OCI-M1 (cell line): Measurements from ENCODE around the gene CACNB4.
"Not testable (repeated sequence)": the region's sequence is repeated elsewhere in the genome, so short reads cannot be mapped to it uniquely, and the experiment has no call there.

Experiments used
- DNase-seq: peaks from one replicate; lab custom pipeline; 2025; lab: John Stamatoyannopoulos, UW

CACNB4 gene

DNA sequence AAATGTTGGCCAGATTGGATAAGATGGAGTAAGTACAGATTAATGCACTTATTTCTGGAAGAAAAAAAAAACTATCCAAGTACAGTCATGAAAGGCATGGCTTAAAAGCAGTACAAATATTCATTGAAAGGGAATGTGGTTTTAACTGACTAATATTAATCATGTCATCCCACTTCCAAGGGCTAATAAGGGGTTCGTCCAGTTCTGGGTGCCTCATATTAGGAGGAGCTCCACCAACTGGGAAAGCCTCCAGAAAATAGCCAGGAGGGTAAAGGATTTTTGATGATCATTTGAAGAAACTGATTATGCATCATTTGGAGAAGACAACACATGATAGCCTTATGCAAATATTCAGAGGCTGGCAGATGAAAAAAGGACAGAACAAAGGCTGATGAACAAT lies 155.4 kb downstream of the CACNB4 start:
- DNase-seq: no peak

DNA sequence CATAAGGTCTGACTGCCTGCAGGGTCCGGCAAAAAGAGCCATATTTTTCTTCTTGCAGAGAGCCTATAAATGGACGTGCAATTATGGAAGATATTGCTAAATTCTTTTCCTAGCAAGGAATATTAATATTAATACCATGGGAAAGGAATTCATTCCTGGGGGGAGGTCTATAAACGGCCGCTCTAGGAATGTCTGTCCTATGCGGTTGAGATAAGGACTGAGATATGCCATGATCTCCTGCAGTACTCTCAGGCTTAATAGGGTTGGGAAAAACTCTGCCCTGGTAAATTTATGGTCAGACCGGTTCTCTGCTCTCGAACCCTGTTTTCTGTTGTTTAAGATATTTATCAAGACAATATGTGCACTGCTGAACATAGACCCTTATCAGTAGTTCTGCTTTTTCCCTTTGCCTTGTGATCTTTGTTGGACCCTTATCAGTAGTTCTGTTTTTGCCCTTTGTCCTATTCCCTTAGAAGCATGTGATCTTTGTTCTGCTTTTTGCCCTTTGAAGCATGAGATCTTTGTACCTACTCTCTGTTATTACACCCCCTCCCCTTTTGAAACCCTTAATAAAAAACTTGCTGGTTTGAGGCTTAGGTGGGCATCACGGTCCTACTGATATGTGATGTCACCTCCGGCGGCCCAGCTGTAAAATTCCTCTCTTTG lies 156.2 kb downstream of the CACNB4 start:
- peak; percentile 78 for DNase-seq

DNA sequence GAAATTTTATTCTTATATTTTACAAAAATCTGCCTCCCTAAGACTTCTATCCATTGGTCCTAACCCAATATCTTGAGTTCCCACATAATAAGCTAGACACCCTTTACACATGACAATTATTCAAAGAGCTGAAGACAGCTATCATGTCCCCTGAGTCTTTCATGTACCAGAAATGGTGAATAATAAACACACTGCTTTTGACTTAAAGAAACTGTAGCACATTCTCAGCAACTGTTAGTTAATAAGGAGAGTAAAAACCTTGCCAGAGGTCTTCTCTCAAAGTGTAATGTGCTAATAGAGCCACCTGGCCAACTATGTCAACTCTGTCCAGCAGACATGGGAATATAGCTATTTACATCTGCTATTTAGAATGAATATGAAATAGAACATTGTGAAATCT lies 160.9 kb downstream of the CACNB4 start:
- no peak for DNase-seq

DNA sequence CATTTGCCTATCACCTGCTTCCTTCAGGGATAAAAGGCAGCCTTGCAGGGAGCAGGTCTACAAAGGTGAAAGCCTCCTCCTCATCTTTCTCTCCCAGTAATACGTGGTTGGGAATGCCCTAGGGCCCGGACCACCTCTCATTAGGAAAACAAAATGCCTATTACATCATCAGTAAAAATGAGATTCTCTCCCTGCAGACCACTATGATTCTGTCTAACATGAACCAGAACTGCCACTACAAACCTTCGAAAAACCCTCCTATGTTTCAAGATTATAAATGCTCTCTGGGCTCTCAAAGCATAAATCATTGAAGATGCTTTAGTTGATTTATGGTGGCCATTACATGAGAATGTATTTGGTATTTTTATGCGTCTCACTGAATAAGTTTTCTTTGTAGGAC lies 162.2 kb downstream of the CACNB4 start:
- no peak for DNase-seq

DNA sequence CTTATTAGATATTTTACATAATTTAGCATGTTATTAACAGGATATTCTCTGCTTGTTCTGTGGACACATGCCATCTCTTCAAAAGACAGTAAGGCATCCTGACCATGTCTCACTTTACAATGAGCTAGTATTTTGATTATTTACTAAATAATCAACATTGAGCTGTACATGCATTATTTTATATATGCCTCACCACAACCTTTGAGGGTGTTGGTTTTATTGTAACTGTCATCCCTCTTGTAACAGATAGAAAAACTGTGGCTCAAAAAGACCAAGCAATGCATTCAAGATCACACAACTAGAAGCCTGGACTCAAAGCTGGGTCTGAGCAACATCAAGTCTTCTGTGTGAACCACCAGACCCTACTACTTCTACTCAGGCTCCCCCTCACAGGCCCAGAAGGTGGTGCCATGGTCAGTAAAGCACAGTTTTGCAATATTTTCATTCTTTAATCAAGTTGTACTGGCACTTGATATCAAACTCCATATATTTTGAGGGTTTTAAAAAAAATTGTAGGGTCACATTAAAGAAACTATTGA lies 165.5 kb downstream of the CACNB4 start:
- no peak for DNase-seq

DNA sequence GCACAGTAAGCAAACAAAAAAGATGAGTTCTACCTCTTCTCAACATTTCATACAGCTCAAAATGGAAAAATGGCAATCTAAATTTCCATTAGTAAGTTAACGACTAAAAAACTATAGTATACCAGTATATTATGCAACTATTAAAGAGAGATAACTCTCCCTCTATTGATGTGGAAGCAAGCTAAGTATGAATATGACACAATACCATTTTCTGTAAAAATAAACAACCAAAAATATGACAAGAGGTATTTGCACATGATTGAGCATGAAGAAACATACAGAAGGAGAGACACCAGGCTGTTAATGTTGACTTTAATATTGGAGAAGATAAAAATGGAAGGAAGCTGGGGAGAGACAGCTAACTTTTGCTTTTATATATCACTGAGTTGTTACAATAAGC lies 167.1 kb downstream of the CACNB4 start:
- DNase-seq: no peak

DNA sequence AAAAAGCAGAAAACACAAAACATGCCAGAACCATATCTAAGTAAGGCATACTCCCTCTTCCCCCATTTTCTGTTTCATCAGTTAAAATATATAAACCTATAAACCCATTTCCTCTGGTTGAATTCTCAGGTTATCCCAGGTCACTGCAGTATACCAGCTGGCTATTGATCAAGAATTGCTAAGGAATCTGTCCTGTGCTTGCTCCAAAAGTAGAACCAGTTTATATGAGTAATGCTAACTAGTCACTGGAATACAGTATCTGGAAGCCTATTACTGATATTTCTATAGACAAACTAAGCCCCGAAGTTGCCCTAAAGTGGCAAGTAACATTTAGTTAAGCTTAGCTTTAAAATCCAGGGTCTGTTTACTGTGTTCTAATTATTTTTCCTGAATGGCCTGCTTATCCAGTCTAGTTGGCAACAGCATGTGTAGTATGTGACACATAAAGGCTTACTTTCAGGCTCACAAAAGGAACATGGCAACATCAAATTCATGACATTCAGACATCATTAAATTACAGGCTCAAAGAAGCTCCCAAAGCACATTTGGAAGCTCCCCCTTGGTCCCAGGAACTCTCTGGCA lies 167.7 kb downstream of the CACNB4 start:
- no peak for DNase-seq

DNA sequence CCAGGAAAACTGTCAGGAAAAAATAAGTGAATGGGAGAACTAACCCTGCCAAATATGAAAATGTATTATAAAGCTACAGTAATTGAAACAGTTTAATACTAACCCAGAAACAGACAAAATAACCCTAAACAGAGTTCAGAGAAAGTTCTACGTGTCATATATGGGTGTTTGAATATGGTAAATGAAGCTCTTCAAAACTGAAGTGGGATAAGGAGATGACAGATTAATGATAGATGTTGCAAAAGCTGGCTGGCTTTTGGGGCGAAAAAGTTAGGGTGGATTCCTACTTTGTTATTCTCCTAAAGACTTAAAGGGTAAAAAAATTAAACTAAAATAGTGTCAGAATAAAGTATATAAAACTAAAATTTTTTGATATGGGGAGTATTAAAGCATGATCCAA lies 168.8 kb downstream of the CACNB4 start:
- DNase-seq: no peak

DNA sequence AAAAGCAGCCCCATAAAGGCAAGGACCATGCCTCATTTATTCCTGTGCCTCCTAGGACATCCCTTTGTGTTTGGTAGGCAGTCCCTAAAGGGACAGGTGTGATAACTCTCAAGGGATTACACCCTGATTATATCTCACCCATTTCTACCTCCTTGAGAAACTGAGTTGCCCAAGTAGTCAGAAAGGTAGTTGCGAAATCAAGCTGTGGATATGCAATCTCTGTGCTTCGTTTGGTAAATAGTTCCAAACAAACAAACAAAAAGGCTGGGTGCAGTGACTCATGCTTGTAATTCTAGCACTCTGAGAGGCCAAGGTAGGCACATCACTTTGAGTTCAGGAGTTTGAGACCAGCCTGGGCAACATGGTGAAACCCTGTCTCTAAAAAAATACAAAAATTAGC lies 170.5 kb downstream of the CACNB4 start:
- DNase-seq: no peak

DNA sequence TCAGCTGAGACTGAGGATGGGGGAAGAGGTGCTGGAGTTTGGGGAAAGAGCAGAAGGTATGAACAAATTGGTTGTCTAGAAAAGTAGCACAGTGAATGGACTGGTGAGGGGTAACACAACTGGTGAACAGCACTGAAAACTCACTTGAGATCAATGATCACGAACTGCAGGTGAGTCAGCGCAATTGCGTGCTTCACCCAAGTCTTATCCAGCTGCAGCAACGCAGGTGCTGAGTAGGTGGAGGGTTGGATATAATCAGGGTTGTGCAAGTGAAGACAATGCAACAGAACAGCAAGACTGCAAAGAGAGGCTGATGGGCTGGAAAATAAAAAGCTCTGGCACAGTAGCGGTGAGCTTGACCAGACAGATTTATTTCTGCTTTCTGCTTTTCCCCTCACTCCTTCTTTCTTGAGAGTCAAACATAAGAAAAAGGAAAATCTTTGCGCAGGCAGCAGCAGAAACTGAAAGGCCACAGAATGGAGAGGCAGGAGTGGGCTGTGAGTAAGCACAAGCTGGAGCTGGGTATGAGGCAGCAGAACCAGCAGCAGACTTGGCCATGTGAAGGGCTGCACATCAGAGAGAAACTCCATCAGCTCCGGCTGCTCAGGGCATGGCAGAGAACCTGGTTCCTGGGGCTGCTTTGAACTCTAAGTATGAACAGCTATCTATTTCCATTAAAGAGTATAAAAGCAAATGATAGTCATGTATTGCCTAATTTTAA lies 171.2 kb downstream of the CACNB4 start:
- DNase-seq: no peak

DNA sequence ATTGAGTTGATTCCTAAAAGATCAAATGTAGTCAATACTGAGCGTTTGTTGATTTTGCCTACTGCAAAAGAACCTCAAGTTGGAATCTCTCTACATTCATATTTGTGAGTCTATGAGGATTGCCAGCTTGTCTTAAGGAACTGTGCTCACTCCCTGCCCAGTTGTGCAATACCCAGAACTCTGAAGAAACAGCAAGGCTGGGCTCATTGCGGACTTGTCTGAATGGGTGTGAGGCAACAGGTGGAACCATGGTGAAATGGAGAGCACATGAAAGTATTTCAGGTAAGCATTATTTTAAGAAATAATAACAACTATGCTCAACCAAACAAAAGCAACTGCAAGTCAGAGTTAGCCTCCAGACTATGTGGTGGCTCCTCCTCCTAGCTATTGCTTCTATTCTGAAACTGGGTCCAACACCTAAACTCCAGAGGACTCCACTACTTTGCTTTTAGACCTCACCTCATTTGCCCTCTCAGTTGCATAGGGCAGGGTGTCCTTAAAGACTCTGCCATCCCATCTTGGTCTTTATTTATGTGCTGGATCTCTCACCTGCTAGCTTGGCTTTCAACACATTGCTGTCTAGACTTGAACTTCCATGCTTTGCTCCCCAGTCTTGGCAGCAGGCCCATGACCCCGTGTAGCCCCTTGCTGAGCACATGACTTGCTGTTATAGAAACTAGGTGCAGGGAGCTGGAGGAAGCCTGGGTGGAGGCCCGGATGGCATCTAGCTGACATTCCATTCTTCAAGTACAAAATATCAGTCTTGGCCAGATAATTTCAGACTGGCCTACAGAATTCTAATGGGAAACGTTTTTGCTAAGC lies 175.8 kb downstream of the CACNB4 start:
- peak; percentile 28 for DNase-seq

DNA sequence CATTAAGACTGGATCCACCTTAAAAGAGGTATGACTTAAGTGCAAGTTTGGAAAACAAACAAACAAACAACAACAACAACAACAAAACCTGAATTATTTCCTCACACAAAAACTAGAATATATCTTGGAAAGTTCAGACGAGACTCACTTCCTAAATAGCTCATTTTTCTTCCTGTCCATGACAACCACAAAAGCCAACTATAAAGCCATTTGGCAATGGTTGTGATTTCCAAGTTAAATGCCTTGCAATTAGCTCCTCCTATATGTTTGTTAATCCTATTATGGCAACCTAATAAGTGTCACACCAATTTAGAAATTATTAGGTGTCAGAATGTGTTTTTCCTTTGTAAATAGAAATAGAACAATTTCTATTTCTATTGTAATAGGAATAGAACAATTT lies 179.1 kb downstream of the CACNB4 start:
- no peak for DNase-seq

DNA sequence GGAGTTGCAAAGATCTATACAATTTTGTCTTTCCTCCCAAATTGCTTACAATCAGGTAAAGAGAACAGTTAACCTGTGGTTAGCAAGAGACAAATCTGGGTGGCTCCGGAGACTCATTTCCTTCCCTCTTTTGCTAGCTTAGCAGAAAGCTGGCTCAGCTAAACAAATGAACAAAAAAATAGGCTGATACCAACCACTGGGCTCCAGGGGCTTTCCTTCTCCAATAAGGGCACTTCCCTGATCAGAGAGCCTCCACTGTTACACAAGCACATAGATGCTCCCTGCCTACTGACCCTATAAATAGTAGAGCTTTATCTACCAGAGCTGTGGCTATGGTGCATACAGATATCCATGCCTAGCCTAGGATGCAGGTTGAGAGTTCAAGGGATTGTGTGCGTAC lies 180.5 kb downstream of the CACNB4 start:
- peak; percentile 29 for DNase-seq

DNA sequence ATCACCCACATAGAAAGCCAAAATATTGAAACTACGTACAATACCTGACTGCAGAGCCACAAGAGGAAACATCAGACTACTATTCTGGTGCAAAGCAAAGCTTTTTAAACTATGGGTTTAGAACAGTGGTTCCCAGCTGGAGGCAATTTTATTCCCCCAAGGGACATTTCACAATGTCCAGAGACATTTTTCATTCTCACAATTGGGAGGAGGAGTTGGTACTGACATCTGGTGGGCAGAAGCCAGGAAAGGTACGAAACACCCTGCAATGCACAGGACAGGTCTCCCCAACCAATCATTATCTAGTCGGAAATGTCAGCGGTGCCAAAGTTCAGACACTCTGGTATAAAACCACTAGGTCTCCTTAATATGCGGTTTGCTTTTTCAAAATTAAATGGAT lies 182.2 kb downstream of the CACNB4 start:
- DNase-seq: no peak

DNA sequence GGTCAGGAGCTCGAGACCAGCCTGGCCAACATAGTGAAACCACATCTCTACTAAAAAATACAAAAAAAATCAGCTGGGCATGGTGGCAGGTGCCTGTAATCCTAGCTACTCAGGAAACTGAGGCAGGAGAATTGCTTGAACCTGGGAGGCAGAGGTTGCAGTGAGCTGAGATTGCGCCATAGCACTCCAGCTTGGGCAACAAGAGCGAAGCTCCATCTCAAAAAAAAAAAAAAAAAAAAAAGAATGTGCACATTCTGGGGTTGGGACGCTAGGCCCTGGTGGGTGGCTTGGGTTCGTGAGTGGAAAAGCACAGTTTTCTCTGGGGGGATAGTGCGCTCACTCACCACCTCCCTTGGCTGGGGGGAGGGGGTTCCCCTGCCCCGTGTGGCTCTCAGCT lies 183.2 kb downstream of the CACNB4 start:
- not testable (repeated sequence) for DNase-seq

DNA sequence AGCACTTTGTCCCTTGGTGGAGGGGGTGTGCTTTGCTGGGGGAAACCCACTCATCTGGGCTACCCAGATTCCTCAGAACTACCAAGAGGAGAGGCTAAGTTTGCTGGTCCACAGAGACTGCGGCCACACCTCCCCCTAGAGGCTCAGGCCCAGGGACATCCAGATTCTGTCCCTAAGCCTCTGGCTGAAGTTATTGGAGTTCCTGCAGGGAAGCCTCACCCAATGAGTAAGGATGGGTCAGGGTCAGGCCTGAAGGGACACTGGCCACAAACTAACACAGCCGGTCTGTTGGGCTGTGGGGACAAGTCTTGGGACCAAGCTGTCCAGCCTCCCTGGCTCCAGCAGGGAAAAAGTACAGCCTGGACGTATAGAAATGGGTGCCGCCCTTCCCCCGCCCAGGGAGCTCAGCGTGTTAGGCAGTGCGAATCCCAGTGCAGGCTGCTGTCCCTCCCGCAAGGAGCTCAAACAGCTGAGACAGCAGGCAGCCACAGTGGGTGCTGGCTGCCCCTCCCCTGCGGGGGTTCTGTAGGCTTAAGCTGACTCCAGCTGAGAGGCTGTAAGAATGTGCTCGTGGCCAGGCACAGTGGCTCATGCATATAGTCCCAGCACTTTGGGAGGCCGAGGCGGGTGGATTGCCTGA lies 183.7 kb downstream of the CACNB4 start:
- no peak for DNase-seq

DNA sequence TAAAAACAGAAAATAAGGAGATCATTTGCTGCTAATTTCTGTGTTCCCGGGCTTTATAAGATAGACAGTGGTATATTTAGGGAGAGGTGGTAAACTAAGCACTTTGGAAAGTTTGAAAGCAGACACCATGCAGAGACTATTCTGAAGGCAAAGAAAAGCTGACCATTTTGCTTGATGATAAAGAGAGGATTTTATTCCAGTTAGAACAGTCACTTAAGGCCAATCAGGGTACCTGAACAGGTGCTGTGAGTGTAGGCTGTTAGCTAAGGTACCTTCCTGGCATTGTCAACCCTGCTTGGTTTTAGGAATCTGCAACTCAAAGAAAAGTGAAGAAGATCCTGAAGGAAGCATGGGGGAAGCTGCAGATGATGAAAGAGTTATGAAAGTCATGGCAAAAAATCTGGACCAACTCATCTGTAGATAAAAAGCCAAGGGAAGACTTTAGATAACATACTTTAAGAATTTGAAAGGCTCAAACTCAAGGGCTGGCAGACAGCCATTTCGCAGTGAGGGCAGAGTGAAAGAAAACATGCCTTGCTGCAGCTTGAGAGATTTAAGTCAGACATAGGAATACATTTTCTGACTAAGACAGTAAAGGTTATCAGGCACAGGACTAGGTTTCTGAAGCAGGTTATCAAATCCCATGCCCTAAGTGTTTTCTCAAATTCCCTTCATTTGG lies 190.5 kb downstream of the CACNB4 start:
- peak; percentile 84 for DNase-seq

DNA sequence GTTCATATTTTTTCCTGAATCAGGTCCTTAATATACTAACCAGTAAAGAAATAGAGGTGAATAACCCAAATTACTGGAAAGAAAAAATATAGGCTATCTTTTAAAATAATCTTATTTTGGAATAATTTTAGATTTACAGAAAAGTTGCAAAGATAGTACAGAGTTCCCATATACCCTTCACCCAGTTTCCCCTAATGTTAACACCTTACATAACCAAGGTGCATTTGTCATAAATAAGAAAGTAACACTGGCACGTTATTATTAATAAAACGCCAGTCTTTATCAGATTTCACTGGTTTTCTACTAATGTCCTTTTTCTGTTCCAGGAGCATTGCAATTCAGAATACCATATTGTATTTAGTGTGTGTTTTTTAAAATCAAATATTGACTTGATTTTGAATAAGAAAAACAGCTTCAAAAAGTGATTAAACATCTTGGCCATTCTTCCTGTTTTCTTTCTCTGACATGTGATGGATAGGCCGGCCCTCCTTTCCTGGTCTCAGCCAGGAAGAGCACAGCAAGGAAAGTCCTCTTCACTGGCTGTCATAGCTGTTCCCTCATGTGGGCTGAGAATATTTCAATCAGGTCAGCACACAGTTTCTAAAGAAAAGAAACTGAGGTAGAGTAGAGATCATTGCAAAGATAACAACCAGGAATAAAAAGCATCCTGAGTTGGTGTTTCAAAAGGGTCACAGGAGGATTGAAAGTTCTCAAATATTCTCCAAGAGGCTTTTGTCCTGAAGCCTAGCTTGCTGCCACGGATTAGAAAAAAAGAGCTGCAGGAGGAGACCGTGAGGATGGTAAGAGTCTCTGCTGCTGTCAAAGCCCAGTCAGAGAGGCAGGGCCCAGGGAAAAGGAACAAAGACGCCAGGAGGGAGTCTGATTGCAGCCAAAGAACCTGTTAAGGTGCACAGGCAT lies 191.3 kb downstream of the CACNB4 start:
- peak; percentile 53 for DNase-seq

DNA sequence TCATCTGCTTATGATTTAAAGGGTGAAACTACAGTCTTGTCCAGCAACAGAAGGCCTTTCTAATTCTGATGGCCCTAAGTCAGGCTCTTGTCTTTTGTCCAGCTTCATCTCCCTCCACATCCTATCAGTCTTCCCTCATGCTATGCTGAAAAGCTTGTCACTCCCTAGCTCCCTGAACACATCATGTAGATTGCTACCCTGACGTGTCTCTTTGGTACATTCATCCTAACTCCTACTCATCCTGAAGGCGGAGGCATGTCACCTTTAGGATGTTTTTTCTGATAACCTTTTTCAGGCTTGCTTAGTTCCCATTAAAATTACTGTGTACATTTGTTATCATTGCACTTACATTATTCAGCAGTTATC lies 192.2 kb downstream of the CACNB4 start:
- DNase-seq: no peak

DNA sequence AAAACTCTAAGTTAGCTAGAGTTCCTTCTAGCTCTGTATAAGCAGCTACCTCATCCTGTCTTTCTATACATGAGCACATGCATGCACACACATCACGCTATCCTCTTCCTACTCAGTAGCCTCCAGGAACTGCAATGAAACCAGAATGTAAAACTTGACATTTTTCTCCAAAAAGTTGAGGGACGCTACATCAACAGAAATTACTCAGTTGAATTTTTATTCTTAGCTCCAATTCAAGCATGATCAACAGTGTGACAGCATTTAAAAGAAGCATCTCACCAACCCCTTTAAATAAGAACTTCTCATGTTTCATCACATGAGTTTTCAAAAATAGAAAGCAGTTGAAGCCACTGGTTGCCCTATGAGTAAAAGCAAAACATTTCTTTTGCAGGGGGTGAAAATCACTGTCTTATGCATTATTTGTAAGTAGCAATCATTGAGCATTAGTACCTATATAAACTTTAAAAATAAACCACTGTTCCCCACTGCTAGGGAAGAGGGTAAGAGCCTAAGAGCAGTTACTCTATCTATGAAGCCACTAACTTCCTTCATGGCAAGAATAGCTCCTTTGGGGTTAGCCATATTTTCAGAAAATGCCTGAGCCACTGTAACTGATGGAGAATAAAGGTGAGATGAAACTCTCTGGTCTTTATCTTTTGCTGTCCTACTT lies 192.7 kb downstream of the CACNB4 start:
- peak; percentile 22 for DNase-seq
